NCI-H146 treated with DMSO at 0.1 percent for 48 hours (cell line): ENCODE data around the gene ZNF491.
"Not testable (repeated sequence)": the region's sequence is repeated elsewhere in the genome, so short reads cannot be mapped to it uniquely, and the experiment has no call there.

ENCODE experiments used
- DNase-seq: peaks from one replicate; lab custom pipeline; 2025; ENCODE audit not compliant: unreplicated experiment; lab: John Stamatoyannopoulos, UW

The ZNF491 gene

DNA sequence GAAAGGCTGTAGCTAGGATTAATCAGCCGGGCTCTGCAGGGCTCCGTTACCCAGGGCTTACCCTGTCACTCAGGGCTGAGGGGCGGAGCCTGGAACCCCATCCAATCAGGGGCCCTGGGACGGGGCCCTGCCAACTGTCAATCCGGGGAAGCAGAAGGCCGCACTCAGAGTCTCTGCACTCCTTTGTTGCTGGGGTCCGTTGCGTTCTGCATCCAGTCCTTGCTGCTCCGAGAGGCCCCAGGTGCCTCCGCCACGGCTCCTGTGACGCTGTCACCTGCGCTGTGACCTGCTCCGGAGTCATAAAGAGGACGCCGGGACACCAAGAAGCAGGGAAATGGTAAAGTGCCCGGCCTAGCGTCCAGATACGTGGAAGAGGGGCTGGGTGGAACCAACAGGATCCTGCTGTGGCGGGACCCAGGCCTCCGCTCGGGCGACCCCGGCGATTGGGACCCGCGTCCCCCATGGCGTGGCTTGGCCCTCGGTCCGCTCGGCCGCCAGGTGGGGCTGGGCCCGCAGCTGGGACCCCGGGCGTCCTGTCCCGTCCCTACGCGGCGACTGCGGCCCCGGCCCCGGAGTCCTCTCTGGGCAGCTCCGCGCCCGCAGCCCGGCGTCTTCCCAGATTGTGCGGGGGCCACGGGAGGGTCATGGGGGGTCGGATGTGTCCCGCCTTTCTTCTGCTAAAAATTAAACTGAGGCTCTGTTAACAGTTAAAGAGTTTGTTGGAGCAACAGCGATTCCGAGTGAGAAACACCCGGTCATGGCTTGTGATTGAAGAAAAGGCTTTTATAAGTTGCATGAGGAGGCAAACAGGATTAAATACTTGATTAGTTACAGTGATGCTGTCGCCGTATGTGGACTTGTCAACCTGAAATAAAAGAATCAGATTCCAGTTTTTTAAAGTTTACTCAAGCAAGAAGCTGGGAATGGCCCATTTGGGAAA is at the start of gene ZNF491:
Gene ZNF491 (plus strand): TSS at position 133 of the 940 bp plus-strand sequence. CDS start 7,431 bp downstream, outside the sequence.
- peak; percentile 96 for DNase-seq

- no peak for DNase-seq
Measured at GRCh38 chr19:11749751-11750150, 48.6 kb upstream of the ZNF491 start.

DNA sequence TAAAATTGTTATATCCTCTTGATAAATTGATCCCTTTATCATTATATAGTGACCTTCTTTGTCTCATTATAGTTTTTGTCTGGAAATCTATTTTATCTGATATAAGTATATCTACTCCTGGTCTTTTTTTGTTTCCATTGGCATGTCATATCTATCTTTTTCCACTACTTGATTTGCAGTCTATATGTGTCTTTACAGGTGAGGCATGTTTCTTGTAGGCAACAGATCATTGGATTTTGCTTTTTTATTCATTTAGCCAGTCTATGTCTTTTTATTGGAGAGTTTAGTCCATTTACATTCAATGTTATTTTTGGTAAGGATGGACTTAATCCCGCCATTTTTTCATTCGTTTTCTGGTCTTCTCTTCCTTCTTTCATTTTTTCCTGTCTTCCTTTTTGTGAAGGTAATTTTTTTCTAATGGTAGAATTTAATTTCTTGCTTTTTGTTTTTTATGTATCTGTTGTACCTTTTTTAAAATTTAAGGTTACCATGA is 46.0 kb upstream of the ZNF491 start:
- DNase-seq, result no peak

GRCh38 chr19:11754663-11755062 is 43.7 kb upstream of the ZNF491 start:
- DNase-seq, result no peak

DNA sequence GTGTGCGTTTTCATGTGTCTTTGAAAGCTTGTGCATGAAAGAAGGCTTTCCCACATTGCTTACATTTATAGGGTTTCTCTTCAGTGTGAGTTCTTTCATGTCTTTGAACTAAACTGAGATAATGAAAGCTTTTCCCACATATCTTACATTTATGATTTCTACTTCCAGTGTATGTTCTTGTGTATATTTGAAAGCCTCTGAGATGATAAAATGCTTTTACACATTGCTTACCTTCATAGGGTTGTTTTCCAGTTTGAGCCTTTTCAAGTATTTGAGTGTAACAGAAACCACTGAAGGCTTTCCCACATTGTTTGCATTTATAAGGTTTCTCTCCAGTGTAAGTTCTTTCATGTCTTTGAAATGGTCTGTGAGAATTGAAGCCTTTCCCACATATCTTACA is 41.4 kb upstream of the ZNF491 start:
- no peak for DNase-seq

DNA sequence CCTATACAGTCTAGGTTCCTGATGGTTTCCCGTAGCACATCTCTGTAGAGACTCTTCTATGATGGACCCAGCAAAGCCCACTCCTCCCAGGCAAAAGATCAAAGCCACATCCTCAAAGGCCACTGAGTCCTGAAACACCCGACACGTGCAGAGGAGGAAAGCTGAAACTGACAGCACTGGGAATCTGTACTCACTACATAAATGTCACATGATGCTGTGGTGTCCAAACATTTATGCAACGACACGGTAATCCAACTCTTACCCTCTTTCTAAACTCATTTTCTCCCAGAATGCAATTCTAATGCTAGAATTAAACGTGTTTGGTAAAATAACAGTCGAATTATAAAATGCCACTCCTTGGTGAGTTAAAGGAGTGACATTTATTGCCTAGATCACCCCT is 38.5 kb upstream of the ZNF491 start:
- no peak for DNase-seq

DNA sequence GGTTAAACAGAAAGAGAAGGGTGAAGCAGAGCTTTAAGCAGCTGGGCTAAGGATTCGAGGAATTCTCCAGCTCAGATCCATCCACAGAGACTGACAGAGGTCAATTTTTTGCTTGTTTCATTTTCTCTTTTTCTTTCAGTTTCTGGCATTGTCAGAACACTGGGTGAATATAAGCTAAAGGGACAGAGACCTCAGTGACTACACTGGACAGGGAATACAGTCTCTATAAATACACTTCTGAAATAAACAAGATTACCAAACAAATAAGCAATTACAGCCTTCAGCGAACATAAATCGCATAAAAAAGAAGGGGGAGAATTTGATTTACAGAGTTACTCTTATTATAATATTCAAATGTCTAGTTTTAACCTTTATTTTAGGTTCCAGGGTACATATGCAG is 35.2 kb upstream of the ZNF491 start:
- no peak for DNase-seq

DNA sequence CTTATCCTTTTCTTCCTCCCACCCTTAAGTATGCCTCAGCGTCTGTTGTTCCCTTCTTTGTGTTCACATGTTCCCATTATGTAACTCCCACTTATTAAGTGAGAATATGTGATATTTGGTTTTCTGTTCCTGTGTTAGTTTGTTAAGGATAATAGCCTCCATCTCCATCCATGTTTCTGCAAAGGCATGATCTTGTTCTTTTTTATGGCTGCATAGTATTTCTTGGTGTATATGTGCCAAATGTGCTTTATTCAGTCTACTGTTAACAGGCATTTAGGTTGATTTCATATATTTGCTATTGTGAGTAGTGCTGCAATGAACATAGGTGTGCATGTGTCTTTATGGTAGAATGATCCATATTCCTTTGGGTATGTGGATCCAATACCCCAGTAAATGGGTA is 34.7 kb upstream of the ZNF491 start:
- no peak for DNase-seq

GRCh38 chr19:11766597-11767591 is 31.4 kb upstream of the ZNF491 start, which contains the start of gene ZNF441:
ZNF441 (plus strand) TSS chr19:11767000; CDS start chr19:11767194, 194 bp downstream.
- peak; percentile 95 for DNase-seq

- DNase-seq, result no peak
Measured at GRCh38 chr19:11767633-11768133, 30.6 kb upstream of the ZNF491 start.

DNA sequence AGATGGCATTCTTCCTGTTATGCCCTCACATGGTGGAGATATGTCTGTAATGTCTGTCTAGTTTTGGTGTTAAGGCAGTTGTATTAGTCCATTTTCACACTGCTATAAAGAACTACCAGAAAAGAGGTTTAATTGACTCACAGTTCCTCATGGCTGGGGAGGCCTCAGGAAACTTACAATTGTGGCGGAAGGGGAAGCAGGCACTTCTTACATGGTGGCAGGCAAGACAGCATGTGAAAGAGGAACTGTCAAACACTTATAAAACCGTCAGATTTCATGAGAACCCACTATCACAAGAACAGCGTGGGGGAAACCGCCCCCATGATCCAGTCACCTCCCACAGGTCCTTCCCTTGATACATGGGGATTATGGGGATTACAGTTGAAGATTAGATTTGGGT is 28.3 kb upstream of the ZNF491 start:
- no peak for DNase-seq

GRCh38 chr19:11771520-11771919 is 26.8 kb upstream of the ZNF491 start:
- not testable (repeated sequence) for DNase-seq

DNA sequence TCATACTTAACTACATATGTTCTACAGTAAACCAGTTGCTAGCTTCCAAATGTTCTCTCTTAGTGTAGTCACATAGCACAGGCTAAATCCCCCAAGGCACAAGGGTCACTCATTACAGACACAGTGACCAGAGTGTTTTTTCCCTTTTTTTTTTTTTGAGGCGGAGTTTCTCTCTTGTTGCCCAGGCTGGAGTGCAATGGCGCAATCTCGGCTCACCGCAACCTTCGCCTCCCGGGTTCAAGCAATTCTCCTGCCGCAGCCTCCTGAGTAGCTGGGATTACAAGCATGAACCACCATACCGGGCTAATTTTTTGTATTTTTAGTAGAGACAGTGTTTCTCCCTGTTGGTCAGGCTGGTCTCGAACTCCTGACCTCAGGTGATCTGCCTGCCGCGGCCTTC is 21.7 kb upstream of the ZNF491 start:
- DNase-seq, result not testable (repeated sequence)

- no peak for DNase-seq
Measured at GRCh38 chr19:11780431-11781020, 17.8 kb upstream of the ZNF491 start.

DNA sequence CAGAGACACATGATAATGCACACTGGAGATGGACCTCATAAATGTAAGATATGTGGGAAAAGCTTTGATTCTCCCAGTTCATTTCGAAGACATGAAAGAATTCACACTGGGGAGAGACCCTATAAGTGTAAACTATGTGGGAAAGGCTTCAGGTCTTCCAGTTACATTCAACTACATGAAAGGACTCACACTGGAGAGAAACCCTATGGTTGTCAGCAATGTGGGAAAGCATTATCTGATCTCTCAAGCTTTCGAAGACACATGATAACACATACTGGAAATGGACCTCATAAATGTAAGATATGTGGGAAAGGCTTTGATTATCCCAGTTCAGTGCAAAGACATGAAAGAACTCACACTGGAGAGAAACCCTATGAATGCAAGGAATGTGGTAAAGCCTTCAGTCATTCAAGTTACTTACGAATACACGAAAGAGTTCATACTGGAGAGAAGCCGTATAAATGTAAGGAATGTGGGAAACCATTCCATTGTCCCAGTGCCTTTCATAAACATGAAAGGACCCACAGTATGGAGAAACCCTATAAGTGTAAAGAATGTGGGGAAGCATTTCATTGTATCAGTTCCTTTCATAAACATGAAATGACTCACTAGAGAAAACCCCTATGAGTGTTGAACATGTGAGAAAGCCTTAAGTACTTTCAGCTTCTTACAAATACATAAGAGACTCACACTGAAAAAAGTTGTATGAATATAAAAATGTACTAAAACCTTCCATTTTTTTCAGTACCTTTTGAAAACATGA is 16.8 kb upstream of the ZNF491 start:
- DNase-seq, result no peak

DNA sequence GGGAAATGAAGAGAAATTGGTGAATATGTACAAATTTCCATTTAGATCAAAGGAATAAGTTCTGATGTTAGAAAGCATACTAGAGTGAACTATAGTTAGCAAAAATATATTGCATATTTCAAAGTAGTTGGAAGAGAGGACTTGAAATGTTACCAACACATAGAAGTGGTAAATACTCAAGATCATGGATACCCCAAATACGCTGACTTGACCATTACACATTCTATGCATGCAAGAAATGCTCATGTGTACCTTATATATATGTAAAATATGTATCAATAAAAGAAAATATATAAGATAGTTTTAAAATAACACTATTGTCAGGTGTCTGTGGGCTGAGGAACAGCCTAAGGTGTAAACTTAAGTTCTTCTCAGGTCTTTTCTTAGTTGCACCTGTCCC is 14.6 kb upstream of the ZNF491 start:
- no peak for DNase-seq

GRCh38 chr19:11784356-11784755 is 14.0 kb upstream of the ZNF491 start:
- DNase-seq, result no peak

GRCh38 chr19:11787536-11787935 is 10.8 kb upstream of the ZNF491 start:
- no peak for DNase-seq

DNA sequence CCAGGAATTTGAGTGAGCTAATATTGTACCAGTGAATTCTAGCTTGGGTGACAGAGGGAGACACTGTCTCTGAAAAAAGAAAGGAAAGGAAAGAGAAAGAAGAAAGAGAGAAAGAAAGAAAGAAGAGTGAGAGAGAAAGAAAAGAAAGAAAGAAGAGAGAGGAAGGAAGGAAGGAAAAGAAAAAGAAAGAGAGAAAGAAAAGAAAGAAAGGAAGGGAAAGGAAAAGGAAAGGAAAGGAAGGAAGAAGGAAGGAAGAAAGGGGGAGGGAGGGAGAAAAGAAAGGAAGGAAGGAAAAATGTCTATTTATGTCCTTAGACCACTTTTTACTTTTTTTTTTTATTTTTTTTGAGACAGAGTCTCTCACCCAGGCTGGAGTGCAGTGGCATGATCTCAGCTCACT is 5.4 kb upstream of the ZNF491 start:
- DNase-seq, result no peak

DNA sequence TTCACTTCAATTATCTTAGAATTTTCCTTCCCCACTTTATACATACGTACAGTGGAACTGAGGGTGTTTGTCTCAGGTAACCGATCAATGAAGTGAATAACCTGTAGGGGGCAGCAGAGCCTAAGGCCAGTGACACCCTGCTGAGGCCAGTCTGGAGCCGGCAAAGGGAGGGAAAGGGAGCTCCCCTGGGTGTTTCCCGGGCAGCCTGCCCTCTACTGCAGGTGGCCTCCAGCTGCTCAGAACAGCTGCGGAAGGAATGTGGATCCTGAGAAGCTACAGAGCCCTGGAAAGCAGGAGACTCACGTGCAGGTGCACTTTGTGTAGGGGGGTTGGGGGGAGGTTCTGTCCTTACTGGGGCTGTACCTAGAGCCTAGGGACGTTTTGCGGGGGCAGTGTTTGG is 832 bp upstream of the ZNF491 start:
- DNase-seq, result peak; percentile 96
